Stimulated activated CD4-positive, alpha-beta T cell treated with anti-CD3 and anti-CD28 coated beads, Interleukin-2, amount 100 ng/mL, for 4 hours (primary cell): ENCODE measurements around the gene EPG5.
"Not testable (repeated sequence)": the region's sequence is repeated elsewhere in the genome, so short reads cannot be mapped to it uniquely, and the experiment has no call there.

Source experiments
- DNase-seq: peaks from one replicate; pipeline ENCODE4 v3.0.0-alpha.2; 2020; ENCODE audit warnings: low read depth

The EPG5 gene

DNA sequence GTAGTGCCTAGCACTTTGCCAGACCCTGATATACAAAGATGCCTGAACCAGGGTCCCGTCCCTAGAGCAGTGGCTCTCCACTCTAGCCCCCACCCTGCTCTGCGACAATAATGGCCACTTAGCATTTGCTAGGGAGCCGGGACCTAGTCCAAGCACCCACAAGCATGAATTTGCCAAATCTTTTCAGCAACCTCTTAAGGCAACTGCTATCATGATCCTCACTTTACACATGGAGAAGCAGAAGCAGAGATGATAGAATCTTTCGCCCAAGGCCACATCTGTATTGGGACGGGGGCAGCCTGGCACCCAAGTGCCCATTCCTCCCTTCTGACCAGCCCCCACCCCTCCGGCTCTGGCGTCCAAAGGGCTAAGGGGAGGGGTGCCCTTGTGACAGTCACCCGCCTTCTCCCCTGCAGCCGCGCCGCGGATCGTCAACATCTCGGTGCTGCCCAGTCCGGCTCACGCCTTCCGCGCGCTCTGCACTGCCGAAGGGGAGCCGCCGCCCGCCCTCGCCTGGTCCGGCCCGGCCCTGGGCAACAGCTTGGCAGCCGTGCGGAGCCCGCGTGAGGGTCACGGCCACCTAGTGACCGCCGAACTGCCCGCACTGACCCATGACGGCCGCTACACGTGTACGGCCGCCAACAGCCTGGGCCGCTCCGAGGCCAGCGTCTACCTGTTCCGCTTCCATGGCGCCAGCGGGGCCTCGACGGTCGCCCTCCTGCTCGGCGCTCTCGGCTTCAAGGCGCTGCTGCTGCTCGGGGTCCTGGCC, 128.6 kb downstream of the EPG5 start:
- no peak for DNase-seq

GRCh38 chr18:45837283-45838070, 129.7 kb downstream of the EPG5 start:
- no peak for DNase-seq

GRCh38 chr18:45836242-45837205, 130.6 kb downstream of the EPG5 start:
- DNase-seq: no peak

DNA sequence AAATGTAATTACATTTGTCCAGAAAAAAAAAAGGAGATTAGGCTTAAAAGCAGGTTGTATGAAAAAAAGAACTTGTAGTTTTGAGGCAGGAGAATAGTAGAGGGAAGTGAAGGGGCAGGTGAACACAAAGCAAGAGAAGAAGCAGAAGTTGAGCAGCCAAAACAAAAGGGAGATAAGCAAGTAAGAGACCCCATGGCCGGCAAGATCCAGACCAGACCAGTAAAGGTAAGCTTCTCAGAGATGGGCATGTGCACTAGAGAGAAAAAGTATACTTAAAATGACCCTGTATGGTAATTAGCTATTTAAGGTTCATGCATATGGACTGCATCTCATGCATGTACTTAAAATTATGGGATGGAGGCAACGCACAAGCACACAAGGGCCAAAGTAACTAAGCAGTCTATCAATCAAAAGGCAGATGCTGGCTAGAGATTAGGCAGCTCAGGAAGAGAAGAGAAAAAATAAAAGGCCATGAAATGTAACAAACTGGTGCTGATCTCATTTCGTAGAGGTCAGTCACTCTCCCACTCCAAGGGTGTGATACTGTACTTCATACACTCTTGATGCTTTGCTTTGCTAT, 132.0 kb downstream of the EPG5 start:
- DNase-seq: no peak

GRCh38 chr18:45834306-45834705, 132.8 kb downstream of the EPG5 start:
- no peak for DNase-seq

DNA sequence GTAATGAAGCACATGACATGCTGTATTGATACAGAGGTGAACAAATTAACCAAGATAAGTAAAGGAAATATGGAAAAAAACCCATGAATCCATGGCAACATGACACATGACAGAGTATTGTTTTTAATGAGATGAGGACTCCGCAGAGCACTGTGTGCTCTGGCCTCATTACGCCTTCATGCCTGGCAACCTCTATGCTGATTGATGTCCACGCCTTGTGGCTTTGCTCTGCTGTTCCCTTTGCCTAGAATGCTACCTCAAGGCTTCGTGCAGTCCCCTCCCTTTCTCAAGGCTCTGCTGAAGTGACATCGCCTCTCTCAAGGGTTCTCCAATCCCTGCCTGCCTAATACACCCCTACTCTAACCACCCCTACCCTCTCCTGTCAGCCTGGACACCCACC, 133.3 kb downstream of the EPG5 start:
- no peak for DNase-seq

DNA sequence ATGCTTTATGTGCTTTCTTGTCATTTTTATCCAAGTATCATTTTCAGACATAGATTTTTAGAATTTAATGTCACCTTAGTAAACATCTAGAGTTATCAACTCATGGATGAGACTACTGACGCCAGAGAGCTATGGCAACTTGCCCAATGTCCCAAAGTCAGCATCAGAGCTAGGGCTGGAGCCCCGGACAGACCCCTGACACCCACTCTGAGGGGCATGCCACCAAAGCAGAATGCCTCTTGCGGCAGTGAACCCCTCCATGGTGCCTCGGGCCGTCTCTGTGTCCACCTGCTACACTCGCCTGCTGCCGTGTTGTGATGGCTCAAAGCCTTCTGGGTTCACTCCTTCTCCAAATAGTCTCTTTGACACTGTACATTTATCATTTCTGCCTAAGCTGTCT, 136.2 kb downstream of the EPG5 start:
- no peak for DNase-seq

GRCh38 chr18:45829855-45830254, 137.3 kb downstream of the EPG5 start:
- DNase-seq: no peak

- DNase-seq: no peak
Measured at GRCh38 chr18:45828917-45829811, 138.0 kb downstream of the EPG5 start.

DNA sequence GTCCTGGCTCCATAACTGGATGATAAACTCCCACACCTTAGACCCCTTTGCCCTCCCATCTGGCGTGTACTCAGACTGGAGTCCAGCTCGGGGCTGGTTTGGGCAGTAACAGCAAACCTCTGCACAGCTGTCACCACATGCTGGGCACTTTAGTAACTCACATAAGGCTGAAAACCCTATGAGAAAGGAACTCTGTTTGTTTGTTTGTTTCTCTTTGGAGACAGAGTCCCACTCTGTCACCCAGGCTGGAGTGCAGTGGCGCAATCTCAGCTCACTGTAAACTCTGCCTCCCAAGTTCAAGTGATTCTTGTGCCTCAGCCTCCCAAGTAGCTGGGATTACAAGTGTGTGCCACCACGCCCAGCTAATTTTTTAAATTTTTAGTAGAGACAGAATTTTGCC, 140.4 kb downstream of the EPG5 start:
- not testable (repeated sequence) for DNase-seq

GRCh38 chr18:45826084-45826483, 141.0 kb downstream of the EPG5 start:
- no peak for DNase-seq

GRCh38 chr18:45825258-45826044, 141.7 kb downstream of the EPG5 start, which contains the start of gene SIGLEC15:
TSS of gene SIGLEC15 (plus strand) at chr18:45825675. CDS start at chr18:45825729, 54 bp downstream.
- no peak for DNase-seq

GRCh38 chr18:45821711-45822110, 145.4 kb downstream of the EPG5 start:
- no peak for DNase-seq

DNA sequence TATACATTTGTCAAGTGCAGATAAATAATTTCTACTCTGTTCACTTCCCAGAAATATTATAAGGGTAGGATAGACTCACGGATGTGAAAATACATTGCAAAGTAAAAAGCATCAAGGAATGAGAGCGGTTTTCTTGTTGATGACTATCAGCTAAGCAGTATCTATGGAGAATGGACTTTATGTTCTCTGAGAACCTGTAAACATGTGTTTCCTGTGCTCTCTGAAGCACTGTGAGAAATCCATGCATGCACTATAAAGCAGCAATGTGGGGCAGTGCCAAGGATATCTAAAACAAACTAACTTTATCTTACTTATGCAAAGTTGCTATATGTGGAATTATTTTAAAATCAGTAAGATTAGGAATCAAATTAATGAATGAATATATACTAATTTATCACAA, 146.1 kb downstream of the EPG5 start:
- no peak for DNase-seq

DNA sequence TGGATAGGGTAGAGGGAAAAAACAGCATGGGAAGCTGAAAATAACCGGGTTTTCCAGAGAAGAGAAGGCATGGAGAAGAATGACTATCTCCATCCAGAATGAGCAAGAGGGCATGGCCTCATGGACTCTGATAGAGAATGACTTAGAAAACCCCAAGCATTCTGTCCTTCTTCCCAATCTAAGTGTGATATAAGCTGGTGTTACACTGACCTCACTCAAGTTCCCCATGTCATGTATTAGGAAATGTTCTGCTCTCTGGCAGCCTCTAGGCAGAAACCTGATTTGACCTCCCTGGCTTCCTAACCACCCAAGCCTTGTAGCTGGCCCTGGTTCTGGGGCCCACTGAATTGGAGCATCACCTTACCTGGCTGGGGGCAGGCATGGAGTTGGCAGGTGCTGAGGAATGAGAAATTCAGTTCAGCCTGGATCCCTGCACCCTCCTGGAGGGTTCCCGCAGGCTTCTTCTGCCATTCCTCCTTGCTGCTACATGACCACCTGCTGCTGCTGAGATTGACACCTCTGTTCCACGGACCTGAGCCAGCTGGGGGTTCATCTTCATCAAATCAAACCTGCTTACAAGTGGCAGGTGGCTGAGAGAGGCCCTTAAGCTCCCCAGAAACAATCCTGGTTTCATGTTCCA, 146.9 kb downstream of the EPG5 start:
- no peak for DNase-seq

DNA sequence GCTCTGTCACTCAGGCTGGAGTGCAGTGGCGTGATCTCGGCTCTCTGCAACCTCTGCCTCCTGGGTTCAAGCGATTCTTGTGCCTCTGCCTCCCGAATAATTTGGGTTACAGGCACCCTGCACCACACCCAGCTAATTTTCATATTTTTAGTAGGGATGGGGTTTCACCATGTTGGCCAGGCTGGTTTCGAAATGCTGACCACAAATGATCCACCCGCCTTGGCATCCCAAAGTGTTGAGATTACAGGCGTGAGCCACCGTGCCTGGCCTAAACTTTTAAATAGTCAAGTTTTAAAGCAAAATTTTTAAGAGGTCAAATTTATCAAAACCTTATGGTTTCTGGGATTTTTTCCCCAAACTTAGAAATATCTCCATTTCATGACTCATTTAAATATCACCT, 148.4 kb downstream of the EPG5 start:
- not testable (repeated sequence) for DNase-seq

DNA sequence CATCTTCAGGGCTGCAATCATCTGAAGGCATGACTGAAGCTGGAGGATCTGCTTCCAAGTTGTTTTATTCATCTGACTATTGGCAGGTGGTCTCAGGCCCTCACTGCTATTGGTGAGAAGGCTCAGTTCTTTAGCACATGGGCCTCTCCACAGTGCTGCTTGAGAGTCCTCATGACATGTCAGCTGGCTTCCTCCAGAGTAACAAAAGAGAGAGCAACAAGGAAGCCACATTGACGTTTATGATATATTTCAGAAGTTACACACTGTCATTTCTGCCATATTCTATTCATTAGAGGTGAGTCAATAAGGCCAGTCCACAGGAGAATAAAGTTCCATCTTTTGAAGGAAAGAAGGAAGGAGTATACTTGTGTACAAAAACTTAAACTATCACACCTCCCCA, 149.6 kb downstream of the EPG5 start:
- DNase-seq: no peak

DNA sequence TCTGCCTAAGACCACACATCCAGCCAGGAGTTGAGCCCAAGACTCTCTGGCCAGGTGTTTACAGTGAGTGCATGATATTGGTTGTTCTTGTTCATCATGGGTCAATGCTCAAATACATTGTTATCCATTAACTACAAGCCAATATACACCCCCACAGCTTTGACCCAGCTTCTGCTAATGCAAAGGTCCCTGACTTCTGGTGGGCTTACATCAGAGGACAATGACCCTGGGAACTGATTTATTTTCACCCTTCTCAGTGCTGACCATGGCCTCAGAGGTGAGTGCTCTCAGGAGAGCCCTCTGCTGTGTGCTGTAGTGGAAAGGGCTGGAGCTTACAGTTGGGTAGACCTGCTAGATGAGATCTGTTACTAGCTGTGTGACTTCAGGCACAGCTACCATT, 152.4 kb downstream of the EPG5 start:
- DNase-seq: not testable (repeated sequence)

GRCh38 chr18:45807144-45807543, 160.0 kb downstream of the EPG5 start:
- not testable (repeated sequence) for DNase-seq
